HG02763 (cell line): ENCODE data around the gene SMARCA2.

Experiments used
- ATAC-seq: cut with Tn5 transposase; IDR thresholded peaks from one replicate; pipeline ENCODE4 v1.9.1; 2021; ENCODE audit warnings: mild to moderate bottlenecking, moderate library complexity; ENCODE audit not compliant: unreplicated experiment

Gene SMARCA2

GRCh38 chr9:2086971-2087370, 71.8 kb downstream of the SMARCA2 start:
- ATAC-seq: no peak

DNA sequence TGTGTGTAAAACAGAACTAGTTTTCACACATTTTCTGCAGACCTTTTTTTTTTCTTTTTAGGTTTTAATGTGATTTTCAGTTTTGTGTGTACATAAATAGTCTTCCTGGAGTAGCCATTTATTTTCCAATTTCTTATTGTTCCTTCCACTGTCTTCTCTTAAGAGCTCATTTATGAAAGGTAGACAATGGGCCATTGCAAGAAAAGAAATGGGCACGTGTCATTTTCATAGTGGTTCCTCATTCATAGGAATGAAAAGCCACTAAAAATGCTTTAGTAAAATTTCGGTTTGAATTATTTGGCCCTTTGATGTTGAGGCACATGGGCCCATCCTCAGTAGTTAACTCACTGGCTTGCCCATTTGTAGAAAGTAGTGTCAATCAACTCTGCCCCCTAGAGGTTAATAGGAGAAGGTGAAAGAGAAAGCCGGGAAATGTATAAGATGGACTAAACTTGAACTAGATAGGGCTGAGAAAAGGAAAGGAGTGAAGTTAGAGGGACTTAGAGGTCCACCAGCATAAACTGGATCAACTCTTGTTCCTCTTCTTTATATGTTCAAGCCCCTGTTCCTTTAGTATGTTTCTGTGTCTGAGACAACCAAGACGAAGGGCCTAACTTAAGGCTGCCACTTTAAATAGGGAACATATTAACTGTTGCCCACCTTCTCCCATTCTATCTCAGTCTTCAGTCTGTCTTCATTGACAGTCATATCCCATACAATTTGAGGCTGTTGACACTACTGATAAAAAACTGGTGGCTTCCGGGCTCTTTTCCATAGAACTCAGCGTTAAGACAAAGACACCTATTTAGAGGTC, 72.6 kb downstream of the SMARCA2 start:
- ATAC-seq: peak; percentile 70

DNA sequence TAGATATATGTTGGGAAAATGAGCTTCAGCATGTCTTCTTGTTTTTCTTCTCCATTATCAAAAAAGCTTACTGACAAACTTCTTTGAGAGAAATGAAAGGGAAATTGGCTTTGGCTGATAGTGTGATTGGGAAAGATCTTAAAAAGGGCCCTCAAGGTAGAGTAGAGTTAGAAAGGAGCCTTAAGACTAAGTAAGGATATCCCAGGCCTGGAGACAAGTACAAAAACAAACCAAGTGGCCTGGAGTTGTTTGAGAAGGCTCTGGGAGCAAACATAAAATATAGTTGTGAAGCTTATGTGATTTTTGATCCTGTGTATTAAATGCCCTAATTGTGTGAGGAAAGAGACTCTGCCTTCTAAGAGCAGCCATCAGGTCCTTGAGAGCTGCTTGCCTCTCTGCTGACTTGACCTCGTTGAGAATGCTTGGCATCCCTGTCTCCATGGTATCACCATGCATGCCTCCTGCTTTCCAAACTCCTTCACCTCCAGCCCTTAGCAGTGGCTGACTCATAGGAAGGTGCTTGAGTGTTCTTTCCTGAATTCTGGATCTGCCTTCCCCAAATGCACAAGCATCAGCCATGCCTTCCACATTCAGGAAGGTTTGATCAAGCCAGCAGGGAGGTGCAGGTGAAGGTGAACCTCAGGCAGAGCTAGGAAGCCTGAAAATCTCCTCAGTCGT, 78.9 kb downstream of the SMARCA2 start:
- ATAC-seq: no peak

DNA sequence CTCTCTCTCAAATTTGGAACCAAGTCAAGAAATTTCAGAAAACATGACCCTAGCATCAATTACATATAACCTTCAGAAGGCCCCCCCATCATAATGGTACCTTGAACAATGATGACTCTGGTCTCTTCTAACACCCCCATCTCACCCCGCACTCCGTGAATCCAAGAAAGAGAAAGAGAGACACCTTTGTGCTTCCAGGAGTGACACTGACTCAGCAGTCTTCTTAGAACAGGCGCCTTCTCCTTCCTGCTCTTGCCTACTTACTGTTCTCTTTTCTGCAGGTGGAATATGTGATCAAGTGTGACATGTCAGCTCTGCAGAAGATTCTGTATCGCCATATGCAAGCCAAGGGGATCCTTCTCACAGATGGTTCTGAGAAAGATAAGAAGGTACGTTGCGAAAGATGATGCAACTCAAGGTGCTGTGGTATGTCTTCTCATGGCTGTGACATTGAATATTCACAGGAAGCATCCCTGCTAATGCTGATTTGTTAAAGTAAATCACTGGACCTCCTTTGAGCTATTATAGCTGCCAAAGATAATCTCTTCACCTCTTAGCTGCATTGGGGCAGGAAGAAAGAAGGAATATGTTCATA, 81.3 kb downstream of the SMARCA2 start:
- no peak for ATAC-seq

- no peak for ATAC-seq
Measured at GRCh38 chr9:2106666-2107065, 91.5 kb downstream of the SMARCA2 start.

DNA sequence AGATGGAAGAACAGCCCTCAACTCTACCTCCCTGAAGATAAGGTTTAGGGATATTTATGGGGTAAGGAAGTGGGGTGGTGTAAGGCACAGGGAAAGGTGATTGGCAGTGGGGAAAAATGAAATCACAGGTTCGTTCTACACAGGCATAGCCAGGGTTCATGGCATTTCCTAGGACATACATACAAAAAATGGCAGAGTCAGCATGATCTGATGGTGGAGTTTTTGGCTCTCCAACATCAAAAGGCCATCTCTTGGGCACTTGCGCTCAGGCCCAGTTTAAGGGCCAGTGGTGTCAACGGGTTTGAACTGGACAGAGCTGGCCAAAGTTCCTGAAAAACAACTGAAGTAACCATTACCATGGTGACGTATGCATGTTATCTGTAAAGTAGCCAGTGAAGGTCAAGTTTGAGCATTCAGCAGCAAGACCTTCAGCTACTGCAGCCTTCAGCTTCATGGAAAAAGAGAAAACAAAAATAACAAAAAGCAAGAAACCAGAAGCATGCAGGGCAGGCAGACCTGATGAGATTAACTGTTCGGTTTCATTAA, 92.8 kb downstream of the SMARCA2 start:
- no peak for ATAC-seq

DNA sequence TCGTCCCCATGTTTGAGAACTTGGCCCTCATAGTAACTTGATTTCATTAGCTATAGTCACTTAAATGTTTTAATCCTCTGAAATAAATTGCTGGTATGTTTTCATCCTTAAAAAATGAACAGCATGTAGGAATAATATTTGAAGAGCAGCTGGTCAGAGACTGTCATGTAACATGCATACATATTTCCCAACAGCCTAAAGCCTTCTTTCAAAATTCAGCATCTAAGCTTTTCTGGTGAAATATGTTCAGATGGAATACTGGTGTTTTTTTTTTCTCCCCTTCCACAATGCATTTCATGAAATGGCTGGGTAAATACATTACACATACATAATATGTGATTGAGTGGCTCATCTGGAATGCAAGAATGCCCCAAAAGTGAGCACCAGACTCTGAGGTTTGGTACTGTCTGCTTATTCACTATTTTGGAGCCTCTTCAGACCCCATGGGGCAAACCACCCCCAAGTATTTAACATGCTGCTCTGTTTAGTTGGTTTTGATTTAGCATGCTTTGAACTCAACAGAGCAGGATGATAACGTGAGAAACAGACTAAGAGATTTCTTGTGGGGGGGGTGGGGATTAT, 94.0 kb downstream of the SMARCA2 start:
- ATAC-seq: no peak

DNA sequence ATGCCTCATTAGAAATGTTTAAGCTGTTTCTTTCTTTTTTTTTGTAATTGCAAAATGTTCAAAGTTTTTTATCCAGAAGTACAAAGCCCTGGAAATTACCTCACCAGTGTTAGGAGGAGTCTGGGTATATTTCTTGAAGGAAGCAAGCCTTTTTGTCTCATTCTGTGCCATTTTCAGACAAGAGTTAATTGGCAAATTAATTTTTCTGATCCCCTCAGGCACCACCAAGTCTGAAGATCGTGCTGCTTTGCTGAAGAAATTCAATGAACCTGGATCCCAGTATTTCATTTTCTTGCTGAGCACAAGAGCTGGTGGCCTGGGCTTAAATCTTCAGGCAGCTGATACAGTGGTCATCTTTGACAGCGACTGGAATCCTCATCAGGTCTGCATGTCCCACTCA, 94.9 kb downstream of the SMARCA2 start:
- ATAC-seq: no peak

DNA sequence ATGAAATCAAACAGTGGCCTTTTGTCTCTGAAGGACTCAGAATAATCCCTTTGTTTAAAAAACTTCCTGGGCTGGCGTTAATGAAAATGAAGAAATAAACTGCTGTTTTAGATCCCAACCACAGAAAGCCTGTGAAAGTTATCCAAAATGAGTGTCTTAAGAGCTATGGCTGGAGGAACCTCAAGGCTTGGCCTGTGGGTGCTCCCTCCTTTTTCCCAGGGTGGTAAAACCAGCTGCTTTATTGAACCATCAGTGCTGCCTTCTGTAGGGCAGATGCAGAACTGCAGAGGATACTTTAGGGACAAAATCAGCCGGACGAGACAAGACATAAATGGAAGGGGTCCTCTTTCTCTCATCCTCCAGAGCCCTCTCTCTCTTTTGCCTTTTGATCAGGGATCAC, 100.9 kb downstream of the SMARCA2 start:
- ATAC-seq: no peak

- no peak for ATAC-seq
Measured at GRCh38 chr9:2117527-2117926, 102.4 kb downstream of the SMARCA2 start.

DNA sequence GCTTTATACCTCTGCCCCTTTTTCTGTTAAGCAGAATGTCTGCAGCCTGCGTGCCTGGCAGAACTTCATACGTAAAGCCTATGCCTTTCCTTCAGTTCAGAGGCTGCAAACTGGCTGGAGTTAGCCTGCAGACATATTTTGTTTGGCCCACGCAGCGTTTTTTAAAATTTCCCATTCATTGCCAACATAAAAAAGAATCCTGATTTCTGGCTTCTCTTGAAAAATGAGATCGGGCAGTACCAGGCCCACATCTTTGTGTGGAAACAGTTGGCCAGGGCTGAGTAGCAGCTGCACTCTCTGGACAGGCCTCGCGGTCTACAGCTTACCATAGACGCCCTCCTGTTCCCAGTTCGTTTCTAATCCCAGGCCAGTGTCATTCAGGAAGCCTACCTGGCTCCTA, 104.4 kb downstream of the SMARCA2 start:
- ATAC-seq: no peak

GRCh38 chr9:2120926-2121689, 106.0 kb downstream of the SMARCA2 start:
- ATAC-seq: no peak

DNA sequence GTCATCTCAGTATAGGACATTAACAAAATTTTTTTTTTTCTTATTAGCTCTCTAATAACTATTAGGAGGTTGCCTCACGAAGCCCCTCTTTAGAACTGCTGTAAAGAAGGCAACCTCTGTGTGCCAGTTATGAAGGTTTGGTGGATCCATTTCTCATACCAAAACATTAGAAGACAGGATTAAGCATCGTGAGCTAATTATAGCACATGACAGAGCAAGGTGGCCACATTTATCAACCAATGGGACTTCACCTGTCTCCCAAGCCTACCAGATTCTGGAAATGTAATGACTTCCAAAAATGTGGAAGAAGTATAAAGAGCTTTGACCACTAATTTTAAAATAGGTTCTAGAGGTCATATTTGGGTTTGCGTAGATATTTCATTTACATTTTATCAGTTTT, 107.2 kb downstream of the SMARCA2 start:
- ATAC-seq: no peak

DNA sequence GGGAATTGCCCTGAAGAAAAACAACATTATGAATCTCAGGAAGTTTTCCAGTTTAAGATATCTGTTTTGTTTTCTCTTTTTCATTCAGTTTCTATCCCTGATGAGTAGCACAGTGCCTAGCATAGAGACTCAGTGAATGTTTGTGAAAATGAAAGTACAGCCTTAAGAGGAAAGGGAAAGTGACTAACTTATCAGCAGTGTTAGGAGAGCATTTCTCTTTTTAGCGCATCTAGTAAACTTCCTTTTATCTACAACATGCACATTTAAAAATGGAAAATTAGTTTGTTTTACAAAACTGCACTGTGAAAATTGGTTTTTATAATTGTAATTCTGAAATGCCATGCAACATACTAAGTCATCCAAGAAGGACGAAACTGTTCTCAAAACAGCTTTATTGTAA, 110.8 kb downstream of the SMARCA2 start:
- ATAC-seq: no peak

- ATAC-seq: no peak
Measured at GRCh38 chr9:2126331-2126803, 111.2 kb downstream of the SMARCA2 start.

- ATAC-seq: no peak
Measured at GRCh38 chr9:2127486-2127885, 112.3 kb downstream of the SMARCA2 start.

DNA sequence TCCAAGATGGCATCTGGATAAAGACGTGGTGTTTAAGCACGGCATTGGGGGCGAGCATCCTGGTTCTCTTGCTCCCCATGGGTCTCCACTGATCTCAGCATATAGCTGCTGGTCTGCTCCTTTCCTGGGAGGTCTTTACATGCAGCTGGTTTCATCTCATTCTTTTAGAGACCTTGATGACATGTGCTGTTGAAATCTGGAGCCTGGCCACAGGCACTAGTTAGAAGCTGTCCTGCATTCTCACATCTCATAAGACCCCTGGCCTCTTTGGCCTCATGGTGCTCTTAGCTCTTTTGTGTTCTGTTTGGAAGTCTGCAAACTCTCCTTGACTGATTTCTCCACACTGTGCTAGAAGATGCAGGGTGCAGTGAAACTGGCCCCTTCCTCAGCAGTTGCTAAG, 113.0 kb downstream of the SMARCA2 start:
- ATAC-seq: no peak

- ATAC-seq: no peak
Measured at GRCh38 chr9:2128618-2129017, 113.5 kb downstream of the SMARCA2 start.

DNA sequence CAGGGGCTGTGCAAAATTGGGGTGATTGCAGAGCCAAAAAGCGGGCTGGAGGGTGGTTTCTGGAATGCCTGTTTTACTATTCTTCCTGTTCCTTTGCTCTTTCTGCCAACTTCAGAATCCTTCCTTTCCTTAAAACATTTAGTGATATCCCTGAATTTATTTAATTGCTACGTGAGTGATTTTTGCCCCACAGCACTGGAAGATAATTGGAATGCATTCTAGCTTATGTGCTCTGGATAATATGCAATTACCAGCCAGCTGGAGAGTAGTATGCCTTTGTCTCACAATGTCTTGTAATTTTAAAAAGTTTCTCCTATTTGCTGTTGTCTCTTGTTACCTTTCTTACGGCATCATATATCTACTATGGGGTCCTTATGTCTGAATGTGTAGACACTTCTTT, 115.8 kb downstream of the SMARCA2 start:
- ATAC-seq: no peak

DNA sequence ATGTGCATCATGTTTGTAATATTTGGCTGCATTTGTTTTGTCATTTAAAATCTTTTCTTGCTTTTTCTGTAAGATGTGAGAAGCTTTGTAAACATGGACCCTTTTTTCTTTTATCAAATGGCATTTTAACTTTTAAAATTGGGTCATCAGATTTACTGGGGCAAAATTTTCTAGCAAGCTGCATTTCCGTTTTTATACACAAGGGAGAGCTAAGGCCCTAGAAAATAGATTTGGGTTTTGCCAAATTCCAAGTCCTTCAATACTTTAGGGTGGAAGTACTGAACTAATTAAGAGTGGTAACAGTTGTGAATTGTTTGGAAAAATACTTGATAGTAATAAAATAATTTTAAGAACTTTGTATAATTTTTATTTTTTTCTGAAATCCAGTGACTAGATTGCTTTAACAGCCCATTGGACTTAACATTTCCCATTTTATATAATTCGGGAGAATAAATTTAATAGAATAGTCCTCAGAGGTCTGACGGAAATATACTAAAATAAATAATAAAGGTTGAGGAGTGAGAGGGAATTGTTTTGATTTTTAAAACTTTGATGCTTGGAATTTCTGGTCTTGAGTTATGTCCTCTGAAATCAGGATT, 117.4 kb downstream of the SMARCA2 start:
- ATAC-seq: no peak
